HG03108 (cell line): ENCODE measurements around the gene ABCG8.

Experiments
- ATAC-seq: cut with Tn5 transposase; IDR thresholded peaks from one replicate; pipeline ENCODE4 v1.9.1; 2021; ENCODE audit warnings: moderate library complexity; ENCODE audit not compliant: unreplicated experiment

Gene ABCG8

DNA sequence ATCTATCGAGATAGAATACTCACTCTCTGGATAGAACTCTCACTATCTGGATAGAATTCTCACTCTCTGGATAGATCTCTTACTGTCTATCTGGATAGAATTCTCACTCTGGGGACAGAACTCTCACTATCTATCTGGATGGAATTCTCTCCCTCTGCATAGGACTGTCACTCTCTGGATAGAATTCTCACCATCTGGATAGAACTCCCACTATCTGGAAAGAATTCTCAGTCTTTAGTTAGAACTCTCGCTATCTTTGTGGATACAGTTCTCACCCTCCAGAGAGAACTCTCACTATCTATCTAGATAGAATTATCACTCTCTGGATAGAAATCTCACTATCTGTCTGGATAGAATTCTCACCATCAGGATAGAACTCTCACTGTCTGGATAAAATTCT is 16.5 kb downstream of the ABCG8 start:
- ATAC-seq, result no peak

DNA sequence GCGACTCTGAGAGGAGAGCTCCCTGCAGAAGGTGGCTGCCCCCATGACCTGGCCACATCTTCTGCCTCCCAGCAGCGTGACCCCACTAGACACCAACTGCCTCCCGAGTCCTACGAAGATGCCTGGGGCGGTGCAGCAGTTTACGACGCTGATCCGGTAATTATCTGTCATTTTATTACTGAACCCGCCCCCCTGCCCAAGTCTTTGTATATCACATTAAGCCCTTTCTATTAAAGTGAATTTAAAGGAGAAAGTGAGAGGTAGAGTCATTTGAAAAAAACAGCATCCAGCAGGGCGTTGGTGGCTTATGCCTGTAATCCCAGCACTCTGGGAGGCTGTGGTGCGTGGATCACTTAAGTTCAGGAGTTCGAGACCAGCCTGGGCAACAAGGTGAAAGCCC is 33.4 kb downstream of the ABCG8 start:
- no peak for ATAC-seq

DNA sequence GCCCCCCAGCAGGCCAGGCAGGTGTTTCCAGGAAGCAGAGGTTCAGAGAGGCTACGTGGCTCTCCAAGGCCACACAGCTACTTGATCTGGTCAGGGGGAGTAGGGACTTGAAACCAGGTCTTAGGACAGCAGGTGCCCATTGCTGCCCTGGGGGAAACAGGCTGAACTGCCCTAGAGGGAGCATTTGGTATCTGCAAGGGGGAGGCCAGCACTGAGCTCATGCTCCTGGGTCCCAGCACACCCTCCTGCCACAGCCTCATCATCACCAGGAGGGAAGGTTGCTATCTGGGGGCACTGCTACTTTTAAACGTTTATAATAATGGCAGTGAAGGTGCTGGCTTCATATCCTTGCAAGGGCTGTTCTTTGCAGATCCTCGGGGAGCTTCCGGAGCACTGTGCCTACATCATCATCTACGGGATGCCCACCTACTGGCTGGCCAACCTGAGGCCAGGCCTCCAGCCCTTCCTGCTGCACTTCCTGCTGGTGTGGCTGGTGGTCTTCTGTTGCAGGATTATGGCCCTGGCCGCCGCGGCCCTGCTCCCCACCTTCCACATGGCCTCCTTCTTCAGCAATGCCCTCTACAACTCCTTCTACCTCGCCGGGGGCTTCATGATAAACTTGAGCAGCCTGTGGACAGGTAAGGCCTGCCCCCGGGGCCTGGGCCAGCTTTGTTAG is 36.1 kb downstream of the ABCG8 start:
- no peak for ATAC-seq

DNA sequence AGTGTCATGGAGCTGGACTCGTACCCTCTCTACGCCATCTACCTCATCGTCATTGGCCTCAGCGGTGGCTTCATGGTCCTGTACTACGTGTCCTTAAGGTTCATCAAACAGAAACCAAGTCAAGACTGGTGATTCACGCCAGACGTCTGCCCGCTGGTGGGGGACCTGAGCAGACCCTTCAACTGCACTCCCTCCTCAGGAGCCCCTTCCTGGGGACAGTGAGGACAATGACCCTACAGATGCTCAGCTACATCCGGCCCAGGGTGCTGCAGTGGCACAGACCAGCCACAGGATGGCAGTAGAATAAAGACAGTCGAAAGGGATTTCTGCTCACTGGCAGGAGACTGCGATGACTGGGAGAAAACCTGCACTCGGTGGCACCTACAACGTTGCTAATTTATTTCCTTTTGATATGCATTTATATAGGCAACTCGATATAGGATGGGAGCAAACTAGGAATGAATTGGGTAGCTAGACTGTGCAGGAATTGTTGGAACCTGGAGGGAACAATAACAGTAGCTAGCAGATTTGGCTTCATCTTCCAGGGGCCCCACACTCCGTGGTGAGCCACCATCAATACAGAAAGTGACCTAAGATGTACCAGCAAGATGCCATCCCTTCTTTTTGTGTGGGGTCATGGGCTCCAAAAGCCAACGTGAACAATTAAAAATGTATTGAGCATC is 39.2 kb downstream of the ABCG8 start:
- ATAC-seq, result peak; percentile 64

DNA sequence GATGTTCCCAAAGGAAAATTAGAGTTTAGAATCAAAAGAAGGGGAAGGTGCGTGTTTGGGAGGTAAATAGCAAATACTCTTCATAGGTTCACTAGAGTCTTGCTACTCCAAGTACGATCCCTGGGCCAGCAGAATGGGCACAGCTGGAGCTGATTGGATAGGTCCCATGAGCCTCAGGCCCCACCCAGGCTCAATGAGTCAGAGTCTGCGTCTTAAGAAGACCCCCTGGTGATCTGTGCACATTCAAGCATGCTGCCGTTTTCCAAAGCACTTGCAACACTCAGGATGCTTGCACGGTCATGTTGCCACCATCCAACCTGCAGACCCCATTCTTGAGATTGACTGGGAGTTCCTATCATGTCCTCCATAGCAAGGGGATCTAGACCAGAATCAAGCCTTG is 40.5 kb downstream of the ABCG8 start:
- ATAC-seq, result no peak

DNA sequence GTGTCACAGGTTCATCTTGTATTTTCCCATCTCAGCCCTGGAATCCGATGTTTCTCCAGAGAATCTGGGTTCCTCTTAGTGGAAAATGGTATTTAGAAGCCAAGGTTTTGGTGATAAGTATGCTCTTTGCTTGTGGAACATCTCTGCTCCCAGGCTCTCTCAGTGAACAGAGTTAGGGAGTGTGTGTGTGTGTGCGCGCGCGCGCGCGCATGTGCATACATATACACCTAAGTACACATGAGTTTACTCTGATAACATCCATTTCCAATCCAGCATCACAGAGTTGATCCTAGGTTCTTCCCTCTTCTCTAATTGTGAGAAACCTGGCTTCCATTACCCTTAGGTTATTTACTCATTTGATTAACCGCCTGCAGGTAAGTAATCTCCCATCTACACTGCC is 41.7 kb downstream of the ABCG8 start:
- ATAC-seq, result no peak

DNA sequence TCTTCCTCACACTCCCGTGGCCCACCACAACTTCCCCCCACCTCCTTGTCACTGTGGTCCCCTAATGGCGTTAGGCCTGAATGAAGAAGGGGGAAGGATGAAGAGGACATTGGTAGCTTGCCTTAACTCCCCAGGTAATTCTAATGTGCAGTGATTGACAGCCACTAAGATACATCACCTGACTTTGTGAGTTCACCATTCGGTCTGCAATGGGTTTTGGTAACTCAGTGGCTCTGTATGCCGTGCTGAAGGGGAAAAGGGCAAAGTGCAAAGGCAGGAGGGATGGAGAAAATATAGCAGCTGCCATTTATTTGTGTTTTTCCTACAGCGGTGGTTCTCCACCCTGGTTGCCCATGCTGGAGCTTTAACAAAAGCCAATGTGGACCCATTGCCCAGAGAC is 42.2 kb downstream of the ABCG8 start:
- no peak for ATAC-seq

DNA sequence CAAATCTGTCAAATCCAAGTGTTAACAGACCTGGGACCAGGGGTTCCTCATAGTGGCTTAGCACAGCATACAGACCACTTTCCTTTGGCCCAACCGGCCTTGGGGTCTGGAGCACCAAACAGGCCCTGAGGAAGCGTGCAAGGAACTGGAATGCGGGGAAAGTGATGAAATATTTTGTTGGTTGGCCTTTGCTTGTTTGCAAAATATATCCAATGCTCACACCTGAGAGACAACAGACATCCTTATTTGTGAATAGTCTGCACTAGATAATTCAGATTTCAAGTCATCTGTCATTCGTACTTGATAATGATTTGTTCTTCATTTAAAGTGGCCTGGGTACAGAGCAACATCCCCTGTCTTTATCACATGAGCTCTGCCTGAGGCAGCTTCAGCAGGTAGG is 43.5 kb downstream of the ABCG8 start:
- ATAC-seq, result no peak

DNA sequence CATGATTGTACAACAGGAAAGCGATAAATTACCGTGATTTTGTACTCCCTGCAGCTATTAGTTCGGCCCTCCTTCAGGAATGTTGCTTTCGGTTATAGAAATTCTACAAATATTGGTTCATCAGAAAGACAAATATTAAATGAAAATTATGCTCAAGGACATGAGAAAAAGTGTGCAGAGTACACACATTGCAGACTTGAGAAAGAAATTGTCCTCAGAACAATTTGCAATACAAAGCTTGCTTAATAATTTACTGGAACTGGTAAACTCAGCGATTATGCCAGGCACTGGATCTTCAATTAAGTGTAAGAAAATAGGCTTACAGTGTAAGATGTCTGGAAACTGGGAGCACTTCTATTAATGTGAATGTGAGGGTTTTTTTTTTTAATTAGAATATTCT is 45.9 kb downstream of the ABCG8 start:
- no peak for ATAC-seq

DNA sequence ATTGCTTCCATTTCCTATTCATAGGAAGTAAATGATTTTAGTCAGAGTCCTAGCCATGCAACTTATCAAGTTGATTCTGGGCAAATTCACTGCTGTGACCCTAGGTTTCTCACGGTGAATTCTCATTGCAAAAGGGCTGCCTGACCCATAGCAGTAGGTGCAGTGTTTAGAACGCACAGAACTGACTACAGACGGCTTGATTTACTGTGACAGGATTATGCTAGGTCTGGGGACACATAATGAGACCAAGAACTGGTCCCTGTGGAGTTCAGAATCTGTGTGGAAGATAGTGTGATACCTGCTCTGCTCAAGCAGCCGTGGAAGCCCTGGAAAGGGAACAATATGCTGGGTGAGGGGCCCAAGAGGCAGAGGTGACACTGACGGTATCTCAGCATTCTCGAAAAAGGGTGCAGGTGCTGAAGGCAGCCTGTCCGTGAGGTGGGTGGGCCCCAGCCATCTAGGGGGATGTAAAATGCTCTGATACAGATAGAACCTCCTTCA is 46.4 kb downstream of the ABCG8 start:
- ATAC-seq, result no peak

DNA sequence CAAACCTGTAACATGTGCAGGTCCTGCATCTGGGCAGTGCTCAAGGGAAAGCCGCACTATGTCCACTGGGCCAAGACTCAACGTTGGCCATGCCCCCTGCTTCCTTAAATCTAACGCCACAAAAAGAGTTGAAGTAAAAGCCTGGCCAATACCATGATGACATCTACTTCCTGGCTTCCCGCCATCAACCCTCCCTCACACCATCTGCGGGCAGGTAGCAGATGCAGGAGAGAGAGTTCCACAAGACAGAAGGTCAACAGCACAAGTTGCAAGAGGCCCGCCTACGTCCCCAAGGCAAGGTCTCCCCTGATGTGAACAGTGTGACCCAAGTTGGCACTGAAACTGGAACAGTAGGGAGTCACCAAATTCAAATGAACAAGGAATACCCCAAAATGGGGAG is 48.4 kb downstream of the ABCG8 start:
- ATAC-seq, result no peak

DNA sequence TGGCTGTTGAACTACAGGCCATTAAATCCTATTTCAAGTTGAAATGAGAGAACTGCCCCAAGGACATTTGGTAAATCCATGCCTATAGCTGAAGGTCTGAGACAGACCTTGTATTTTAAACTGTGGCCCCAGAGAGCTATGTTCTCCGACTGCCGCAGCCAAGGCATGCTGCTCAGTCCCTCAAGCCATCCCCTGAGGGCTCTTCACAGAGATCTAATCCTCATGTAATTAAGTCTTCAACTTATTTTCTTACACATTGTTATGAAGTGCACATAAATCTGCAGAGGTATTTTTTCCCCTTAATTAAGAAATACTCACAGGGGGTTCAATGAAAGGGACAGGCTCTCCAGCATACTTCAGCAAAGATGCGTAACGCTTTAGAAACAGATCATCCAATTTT is 50.6 kb downstream of the ABCG8 start:
- no peak for ATAC-seq

DNA sequence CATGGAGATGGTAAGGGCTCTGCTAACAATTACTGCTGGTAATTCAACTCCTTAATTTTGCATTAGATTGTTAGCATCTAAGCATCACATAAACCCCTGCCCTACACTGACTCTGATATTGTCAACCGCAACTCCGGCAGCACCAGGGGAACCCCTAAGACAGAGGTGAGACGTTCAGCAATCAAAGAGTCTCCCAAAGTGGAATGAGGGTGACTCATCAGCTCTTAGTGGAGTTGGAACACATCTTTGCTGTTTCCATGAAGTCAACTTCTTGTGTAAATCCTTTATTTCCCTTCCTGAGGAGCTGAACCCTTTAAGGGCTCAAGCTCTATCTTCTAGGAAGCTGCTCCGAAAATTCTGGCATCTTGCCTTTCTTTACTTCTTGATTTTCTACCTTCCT is 52.1 kb downstream of the ABCG8 start:
- ATAC-seq, result no peak

DNA sequence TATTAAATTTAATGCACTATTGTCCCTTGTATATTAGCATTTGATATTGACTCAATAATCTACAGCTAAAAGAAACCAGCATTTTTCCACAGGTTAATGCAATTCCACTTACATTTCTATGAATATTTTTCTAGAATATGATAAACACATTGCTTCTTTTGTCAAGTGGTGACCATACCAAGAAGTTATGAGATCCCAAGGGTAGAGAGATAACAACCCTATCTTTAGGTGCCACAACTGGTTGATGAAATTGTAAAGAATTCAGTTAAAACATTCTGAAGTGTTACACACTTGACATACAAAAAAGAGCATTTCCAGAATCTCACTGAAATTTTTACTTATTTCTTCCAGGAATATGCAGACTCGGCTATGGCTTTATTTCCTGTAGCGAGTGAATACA is 56.0 kb downstream of the ABCG8 start:
- ATAC-seq, result no peak

DNA sequence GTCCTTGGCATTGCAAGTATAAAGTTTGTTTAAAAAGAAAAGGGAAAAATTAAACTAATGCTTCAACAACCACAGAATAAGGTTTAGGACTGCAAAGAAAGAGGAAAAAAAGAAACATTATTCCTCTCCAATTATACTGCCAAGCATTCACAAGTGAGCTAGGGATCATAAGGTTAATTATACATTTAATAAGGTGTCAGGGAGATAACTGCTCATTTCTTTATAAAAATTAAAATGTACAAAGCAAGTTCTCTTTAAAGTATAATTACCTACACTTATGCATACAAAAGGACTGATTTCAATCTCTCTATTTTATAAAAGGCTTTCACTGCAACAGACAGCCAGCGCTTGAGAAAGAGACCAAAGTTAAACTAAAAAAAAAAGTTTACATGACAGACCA is 58.1 kb downstream of the ABCG8 start:
- no peak for ATAC-seq

DNA sequence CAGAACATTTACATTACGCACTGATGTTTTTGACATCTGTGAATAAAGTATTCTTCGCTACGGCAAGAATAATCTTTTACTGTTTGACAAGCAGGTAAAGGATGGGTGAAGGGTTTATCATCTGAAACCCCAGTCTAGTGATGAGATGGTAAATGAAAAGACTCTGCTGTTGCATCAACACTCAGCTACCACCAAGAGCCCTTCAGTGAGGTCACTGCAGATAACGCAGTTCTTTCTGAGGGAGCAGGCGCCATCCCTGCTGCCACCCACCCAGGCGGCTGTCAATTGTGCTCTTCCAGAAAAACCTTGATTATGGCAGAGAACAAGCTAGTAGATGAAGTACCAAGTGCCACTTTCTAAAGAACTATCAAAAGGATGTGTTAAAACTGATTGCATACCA is 58.7 kb downstream of the ABCG8 start:
- ATAC-seq, result no peak

DNA sequence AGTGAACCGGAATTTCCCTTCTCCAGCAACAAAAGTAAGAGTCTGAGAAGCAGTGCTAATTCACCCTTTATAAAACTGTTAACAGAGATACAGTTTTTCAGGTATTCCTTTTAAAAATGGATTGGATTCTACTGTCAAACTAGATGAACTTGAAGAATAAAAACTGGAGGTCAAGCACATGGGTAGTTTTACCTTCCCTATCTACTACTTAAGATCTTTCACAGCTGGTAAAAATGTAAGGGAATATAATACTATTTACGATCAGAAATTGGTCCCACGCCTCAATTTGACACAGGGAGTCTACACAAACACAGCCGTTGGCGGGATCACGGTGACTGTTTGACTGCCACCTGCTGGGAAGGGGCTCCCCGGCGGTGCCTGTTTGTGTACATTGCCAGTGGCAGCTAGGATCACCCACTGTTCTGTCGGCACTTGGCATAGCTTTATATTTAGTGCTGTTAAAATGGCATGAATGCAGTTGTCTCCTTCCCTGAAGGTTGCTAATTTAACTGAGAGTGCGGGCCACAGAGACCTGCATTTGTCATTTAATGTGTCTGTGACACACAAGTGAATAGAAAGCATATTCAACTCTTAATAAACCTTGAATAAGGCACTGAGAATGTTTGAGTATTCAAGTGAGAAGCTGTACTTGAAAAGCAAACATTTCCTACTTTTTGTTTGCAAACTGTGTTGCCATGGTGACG is 59.5 kb downstream of the ABCG8 start:
- no peak for ATAC-seq

DNA sequence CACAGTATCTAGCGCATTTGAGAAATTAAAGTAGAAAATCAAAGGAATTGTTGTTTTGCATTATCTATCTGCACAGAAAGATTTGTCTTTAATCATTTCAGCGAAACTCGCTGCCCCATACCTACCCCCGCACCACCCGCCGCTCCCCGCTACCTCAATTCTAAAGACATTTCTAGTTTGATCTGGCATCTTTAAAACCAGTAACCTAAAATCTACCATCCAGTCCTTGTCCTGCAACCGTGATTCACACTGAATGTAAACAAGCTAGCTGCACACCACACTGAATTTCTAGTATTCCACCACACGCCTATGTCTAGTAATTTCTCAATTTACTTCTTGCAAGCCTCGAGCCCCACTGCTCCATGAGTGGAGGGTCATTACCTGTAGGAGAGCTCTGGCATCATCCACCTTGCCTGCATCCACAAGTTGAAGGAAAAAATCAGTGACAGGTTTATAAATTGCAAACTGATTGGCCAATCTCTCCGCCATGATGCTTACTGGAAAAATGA is 60.1 kb downstream of the ABCG8 start:
- ATAC-seq, result no peak

DNA sequence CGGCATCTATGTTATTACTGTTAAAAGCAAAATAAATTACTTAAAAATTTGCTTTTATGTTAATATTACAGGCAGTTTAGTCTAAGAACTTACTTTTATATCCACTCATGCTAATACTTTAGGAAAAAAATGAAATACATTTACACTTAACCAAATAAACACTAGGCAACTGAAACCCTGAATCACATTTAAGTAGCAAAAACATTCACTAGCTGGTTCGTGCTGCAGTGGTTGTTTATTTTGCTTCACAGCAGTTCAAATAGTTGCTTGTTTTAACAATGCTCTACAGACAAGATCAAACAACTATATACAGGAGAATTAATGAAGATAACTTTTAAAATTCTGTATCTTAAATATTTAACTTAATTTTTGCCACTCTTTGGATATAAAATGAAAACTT is 60.8 kb downstream of the ABCG8 start:
- ATAC-seq, result no peak

DNA sequence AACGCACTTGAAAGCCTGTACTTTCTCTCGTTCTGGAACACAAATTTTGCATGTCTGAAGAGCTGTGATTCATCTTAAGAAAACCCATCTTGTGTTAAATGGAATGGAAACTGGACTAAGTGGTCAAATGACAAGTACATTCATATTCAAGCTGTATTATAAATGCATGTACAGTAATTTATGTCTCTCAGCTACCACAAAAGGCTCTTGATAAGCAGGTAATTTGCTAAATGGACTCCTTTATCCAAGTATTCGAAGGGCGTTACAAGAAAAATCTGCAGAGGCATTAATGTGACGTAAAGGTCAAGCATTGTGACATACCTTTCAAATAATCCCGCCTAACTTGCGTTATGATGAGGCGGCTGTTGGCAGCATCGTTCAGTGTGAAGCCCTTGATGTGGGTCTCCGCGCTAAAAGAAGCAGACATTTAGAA is 66.6 kb downstream of the ABCG8 start:
- ATAC-seq, result no peak

DNA sequence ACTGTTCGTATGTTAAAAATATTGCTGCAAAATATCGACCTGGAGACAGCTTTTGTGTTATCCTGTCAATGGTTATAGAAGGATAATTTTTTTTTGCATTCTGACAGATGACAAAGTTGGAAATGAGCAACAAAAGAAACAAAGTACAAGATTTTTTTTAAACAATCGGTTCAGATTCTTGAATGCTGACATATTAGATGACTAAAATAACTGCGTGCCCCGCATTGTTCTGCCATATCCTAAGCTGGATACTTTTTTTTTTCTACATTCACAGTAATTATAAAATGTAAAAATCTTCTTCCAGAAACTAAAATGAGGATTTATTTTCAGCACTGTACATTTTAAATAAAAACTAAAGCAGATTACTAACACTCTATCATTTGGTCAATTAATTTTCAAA is 67.1 kb downstream of the ABCG8 start:
- no peak for ATAC-seq
